Fibroblast of pulmonary artery (primary cell): Measurements from ENCODE around the gene FHOD3.

Source experiments
- DNase-seq: peaks from one replicate; pipeline ENCODE4 v3.0.0-alpha.2; 2010; ENCODE audit warnings: low read depth
- H3K4me3 ChIP-seq: replicated peaks from 2 replicates; pipeline ENCODE4 v1.5.1; 2011; ENCODE audit warnings: low read depth, mild to moderate bottlenecking, control low read depth, low read length, moderate library complexity
- TF ChIP-seq, protein P1 (sequence below): IDR thresholded peaks from 2 replicates; pipeline ENCODE4 v1.5.1; 2011; ENCODE audit warnings: mild to moderate bottlenecking, control low read depth, low read length, inconsistent platforms; ENCODE audit errors: missing control alignments

FHOD3 gene

DNA sequence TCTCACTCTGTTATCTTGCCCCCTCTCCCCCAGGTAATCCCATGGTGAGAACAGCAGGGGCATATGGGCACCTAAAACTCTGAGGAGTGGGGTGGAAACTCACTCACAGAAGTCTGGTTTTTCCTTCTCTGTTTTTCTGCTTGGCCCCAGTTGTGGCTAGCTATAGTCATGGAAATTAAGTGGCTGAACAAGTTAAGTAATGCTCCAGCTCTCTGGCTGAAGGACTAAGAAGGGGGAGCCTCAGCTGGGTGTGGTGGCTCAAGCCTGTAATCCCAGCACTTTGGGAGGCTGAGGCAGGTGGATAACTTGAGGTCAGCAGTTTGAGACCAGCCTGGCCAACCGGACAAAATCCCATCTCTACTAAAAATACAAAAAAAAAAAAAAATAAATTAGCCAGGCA is 270.3 kb downstream of the FHOD3 start:
- TF ChIP-seq, protein P1, sequence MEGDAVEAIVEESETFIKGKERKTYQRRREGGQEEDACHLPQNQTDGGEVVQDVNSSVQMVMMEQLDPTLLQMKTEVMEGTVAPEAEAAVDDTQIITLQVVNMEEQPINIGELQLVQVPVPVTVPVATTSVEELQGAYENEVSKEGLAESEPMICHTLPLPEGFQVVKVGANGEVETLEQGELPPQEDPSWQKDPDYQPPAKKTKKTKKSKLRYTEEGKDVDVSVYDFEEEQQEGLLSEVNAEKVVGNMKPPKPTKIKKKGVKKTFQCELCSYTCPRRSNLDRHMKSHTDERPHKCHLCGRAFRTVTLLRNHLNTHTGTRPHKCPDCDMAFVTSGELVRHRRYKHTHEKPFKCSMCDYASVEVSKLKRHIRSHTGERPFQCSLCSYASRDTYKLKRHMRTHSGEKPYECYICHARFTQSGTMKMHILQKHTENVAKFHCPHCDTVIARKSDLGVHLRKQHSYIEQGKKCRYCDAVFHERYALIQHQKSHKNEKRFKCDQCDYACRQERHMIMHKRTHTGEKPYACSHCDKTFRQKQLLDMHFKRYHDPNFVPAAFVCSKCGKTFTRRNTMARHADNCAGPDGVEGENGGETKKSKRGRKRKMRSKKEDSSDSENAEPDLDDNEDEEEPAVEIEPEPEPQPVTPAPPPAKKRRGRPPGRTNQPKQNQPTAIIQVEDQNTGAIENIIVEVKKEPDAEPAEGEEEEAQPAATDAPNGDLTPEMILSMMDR: no peak
- no peak overlapping the region for H3K4me3 ChIP-seq
- DNase-seq: no peak

- H3K4me3 ChIP-seq: no peak overlapping the region
- no peak for DNase-seq
- TF ChIP-seq, protein P1: no peak
Measured at GRCh38 chr18:36568487-36568886, 271.0 kb downstream of the FHOD3 start.

- peak; percentile 83 for DNase-seq
- no peak overlapping the region for H3K4me3 ChIP-seq
- TF ChIP-seq, protein P1: peak; percentile 85
Measured at GRCh38 chr18:36572135-36572856, 274.8 kb downstream of the FHOD3 start.

- no peak overlapping the region for H3K4me3 ChIP-seq
- DNase-seq: no peak
- TF ChIP-seq, protein P1: no peak
Measured at GRCh38 chr18:36576339-36576738, 278.8 kb downstream of the FHOD3 start.

- DNase-seq: peak; percentile 49
- no peak overlapping the region for H3K4me3 ChIP-seq
- TF ChIP-seq, protein P1: no peak
Measured at GRCh38 chr18:36578871-36579710, 281.6 kb downstream of the FHOD3 start.

- no peak overlapping the region for H3K4me3 ChIP-seq
- TF ChIP-seq, protein P1: peak; percentile 18
- DNase-seq: peak; percentile 56
Measured at GRCh38 chr18:36580266-36580665, 282.8 kb downstream of the FHOD3 start.
